HG03432 (cell line): ENCODE data around the gene MAP2K1.
"Not testable (repeated sequence)": the region's sequence is repeated elsewhere in the genome, so short reads cannot be mapped to it uniquely, and the experiment has no call there.

Experiments used
- ATAC-seq: cut with Tn5 transposase; IDR thresholded peaks from one replicate; pipeline ENCODE4 v1.9.1; 2021; ENCODE audit warnings: mild to moderate bottlenecking, moderate library complexity; ENCODE audit not compliant: unreplicated experiment

MAP2K1 gene

GRCh38 chr15:66386204-66387123 lies at the start of gene MAP2K1:
MAP2K1 (plus strand) TSS chr15:66386912; CDS start chr15:66387348, 436 bp downstream.
- ATAC-seq, result peak; percentile 86

- ATAC-seq, result not testable (repeated sequence)
These were observed 38.2 kb upstream of the MAP2K1 start for GRCh38 chr15:66348530-66348929.

- ATAC-seq, result no peak
These were observed 30.7 kb upstream of the MAP2K1 start for GRCh38 chr15:66356077-66356358.

GRCh38 chr15:66356359-66357236 lies 30.1 kb upstream of the MAP2K1 start, which contains the start of gene TIPIN:
TIPIN (minus strand) TSS chr15:66356685; CDS start chr15:66352947, 3,738 bp downstream.
- peak; percentile 93 for ATAC-seq

- ATAC-seq, result no peak
These were observed 27.0 kb upstream of the MAP2K1 start for GRCh38 chr15:66359740-66360139.

- ATAC-seq, result not testable (repeated sequence)
These were observed 24.8 kb upstream of the MAP2K1 start for GRCh38 chr15:66361745-66362460.

- ATAC-seq, result no peak
These were observed 23.9 kb upstream of the MAP2K1 start for GRCh38 chr15:66362776-66363175.

GRCh38 chr15:66364944-66365528 lies 21.7 kb upstream of the MAP2K1 start:
- ATAC-seq, result no peak

GRCh38 chr15:66369773-66370651 lies 16.7 kb upstream of the MAP2K1 start:
- no peak for ATAC-seq

- ATAC-seq, result no peak
These were observed 12.5 kb upstream of the MAP2K1 start for GRCh38 chr15:66374179-66374578.

GRCh38 chr15:66378814-66379430 lies 7.8 kb upstream of the MAP2K1 start:
- ATAC-seq, result no peak

GRCh38 chr15:66381376-66381775 lies 5.3 kb upstream of the MAP2K1 start:
- not testable (repeated sequence) for ATAC-seq

GRCh38 chr15:66387163-66388042 lies 691 bp downstream of the MAP2K1 start:
- ATAC-seq, result peak; percentile 23

GRCh38 chr15:66388043-66388363 lies 1.3 kb downstream of the MAP2K1 start:
- ATAC-seq, result no peak

- ATAC-seq, result no peak
These were observed 1.9 kb downstream of the MAP2K1 start for GRCh38 chr15:66388576-66388975.

GRCh38 chr15:66389098-66389858 lies 2.6 kb downstream of the MAP2K1 start:
- no peak for ATAC-seq

- no peak for ATAC-seq
These were observed 3.2 kb downstream of the MAP2K1 start for GRCh38 chr15:66389859-66390381.
